Spleen (tissue), 11 donors: Measurements from ENCODE around the gene PCNX1. TPM values are rescaled to one million over a fixed set of nuclear protein-coding genes. Genes with fewer than 3 reads are reported as not detected.

Source experiments
- DNase-seq: peaks from one replicate; pipeline ENCODE4 v3.0.0-alpha.2; 2020
- H3K27ac ChIP-seq, 8 donors: fragments of 200-600 bp; sonication (generic) in 7 of 8; 1 replicate in 4 of 8; 2 replicates in 4 of 8; pipeline versions ENCODE4 v1.5.0 to v1.8.0; 2016 to 2021; ENCODE audit warnings: inconsistent platforms in 4 of 8, mild to moderate bottlenecking in 4 of 8, moderate library complexity in 1 of 8
- H3K27me3 ChIP-seq, 7 donors: fragments of 200-600 bp; sonication (generic) in 6 of 7; replicated peaks in 1 of 7; 1 replicate in 4 of 7; 2 replicates in 3 of 7; pipeline versions ENCODE4 v1.5.0 to v1.8.0; 2016 to 2021; ENCODE audit warnings: inconsistent platforms in 3 of 7, mild to moderate bottlenecking in 1 of 7
- H3K36me3 ChIP-seq, 6 donors: fragments of 200-600 bp; sonication (generic) in 5 of 6; 1 replicate in 4 of 6; 2 replicates in 2 of 6; pipeline versions ENCODE4 v1.5.0 to v1.8.0; 2016 to 2021; ENCODE audit warnings: inconsistent platforms in 2 of 6
- H3K4me1 ChIP-seq, 6 donors: fragments of 200-600 bp; sonication (generic) in 5 of 6; 1 replicate in 3 of 6; 2 replicates in 3 of 6; pipeline versions ENCODE4 v1.5.0 to v1.8.0; 2016 to 2021; ENCODE audit warnings: inconsistent platforms in 3 of 6
- H3K4me3 ChIP-seq, 8 donors: fragments of 200-600 bp; sonication (generic) in 7 of 8; 1 replicate in 4 of 8; 2 replicates in 4 of 8; pipeline versions ENCODE4 v1.5.0 to v1.8.0; 2016 to 2021; ENCODE audit warnings: inconsistent platforms in 4 of 8, mild to moderate bottlenecking in 4 of 8, moderate library complexity in 2 of 8
- H3K9me3 ChIP-seq, 8 donors: fragments of 200-600 bp; sonication (generic) in 7 of 8; 1 replicate in 4 of 8; 2 replicates in 4 of 8; pipeline versions ENCODE4 v1.5.0 to v1.8.0; 2016 to 2021; ENCODE audit warnings: inconsistent platforms in 4 of 8
- CTCF ChIP-seq, 11 experiments: fragments of 200-600 bp in 7 of 11; fragments of 450-650 bp in 4 of 11; sonication (generic) in 4 of 11; IDR thresholded peaks in 8 of 11; conservative IDR thresholded peaks in 3 of 11; 1 replicate in 7 of 11; 2 replicates in 4 of 11; pipeline versions ENCODE4 v1.4.0 to v1.8.0; 2016 to 2021; ENCODE audit warnings: antibody characterized with exemption in 11 of 11, inconsistent platforms in 4 of 11, mild to moderate bottlenecking in 1 of 11
- POLR2A ChIP-seq, 3 donors: fragments of 450-650 bp; IDR thresholded peaks; one replicate each; pipeline ENCODE4 v1.5.1; 2017; ENCODE audit warnings: antibody characterized with exemption in 3 of 3, mild to moderate bottlenecking in 1 of 3
- POLR2AphosphoS5 ChIP-seq, 3 donors: sonication (generic); formaldehyde crosslinking; IDR thresholded peaks; one replicate each; pipeline ENCODE4 v1.5.1; 2017; ENCODE audit warnings: antibody characterized with exemption in 3 of 3
- WGBS, 5 donors: extraction: QIAGEN DNeasy Blood & Tissue Kit in 3 of 5; methylation state at CpG; one replicate each; pipeline versions ENCODE4 v1.1.5 to v1.1.7; 2013 to 2018; 5-methylcytosine and 5-hydroxymethylcytosine counted together
- intact Hi-C: fragments of 100-400 bp; cut with DNase I; formaldehyde crosslinking; loops from one replicate; pipeline ENCODE4 v1.15.0; 2023; ENCODE audit warnings: low total_unique reads
- polyA plus RNA-seq, 3 donors: library from polyadenylated mRNA; stranded (reverse); fragments of 200-250 nt; gene quantifications; one replicate each; pipeline ENCODE4 v1.2.1, GENCODE V29; 2013
- total RNA-seq, 7 donors: library from RNA; depleted of rRNA in 3 of 7; stranded (reverse); fragments of >200 nt in 3 of 7; fragmentation: NEBNext Ultra II Directional in 4 of 7; extraction: Animal tissue kit (Norgen Biotek cat#: 25700) in 4 of 7; gene quantifications; one replicate each; pipeline versions ENCODE4 v1.1.0 to v1.2.1, GENCODE V29; 2016 to 2021
- donor health status: healthy with polysubstance abuse.
- donor health status: DM: no; HTN: no; CAD: no; lungs with moderate emphysema.
- donor health status: DM: no; HTN: no; CAD: no.
- donor health status: Bipolar disorder and iron deficiency.
- donor health status: healthy.
- donor health status: DM: no; HTN: no; CAD: no.
- donor health status: DM: yes; HTN: yes; CAD: no.

PCNX1 gene
- total and polyA plus RNA-seq, 10 donors: 4.0 to 149 (median 100) TPM

- no peak for TF ChIP-seq POLR2AphosphoS5 (IDR thresholded peaks at IDR 0.05)
- no peak for TF ChIP-seq POLR2A (IDR thresholded peaks at IDR 0.05)
- no peak for TF ChIP-seq CTCF (IDR thresholded peaks at IDR 0.05 in 8 of 11, conservative IDR thresholded peaks at IDR 0.05 in 3 of 11)
- H3K4me3 ChIP-seq: no peak overlapping the region
- intact Hi-C loops: no loop called here
- no peaks in the 10 kb centered on the region for H3K9me3 ChIP-seq
- H3K27ac ChIP-seq: no peak overlapping the region
- peaks cover 4 to 100% (median 67%) of the 10 kb centered on the region in 6 donors for H3K36me3 ChIP-seq
- DNase-seq: no peak
- no peaks in the 10 kb centered on the region for H3K4me1 ChIP-seq
- no peaks in the 10 kb centered on the region for H3K27me3 ChIP-seq
Observed at GRCh38 chr14:71089971-71090370, 182.7 kb downstream of the PCNX1 start.

- Histone ChIP-seq H3K4me3 (no peak overlapping the region), H3K36me3 (peaks cover 4 to 73% (median 41%) of the 10 kb centered on the region in 6 donors), H3K27me3 (no peaks in the 10 kb centered on the region), H3K4me1 (no peaks in the 10 kb centered on the region), H3K9me3 (peaks cover 0 to 10% (median 7%) of the 10 kb centered on the region in 8 donors), H3K27ac (no peak overlapping the region)
- DNase-seq: no peak
- intact Hi-C loops: no loop called here
- 79 to 90% (median 87%) methylated on average over 5 of the region's 5 CpGs for WGBS, 5 donors
- TF ChIP-seq CTCF (IDR thresholded peaks at IDR 0.05 in 8 of 11, conservative IDR thresholded peaks at IDR 0.05 in 3 of 11) (no peak), POLR2A (IDR thresholded peaks at IDR 0.05) (no peak), POLR2AphosphoS5 (IDR thresholded peaks at IDR 0.05) (no peak)
Observed at GRCh38 chr14:71094722-71095121, 187.5 kb downstream of the PCNX1 start.

GRCh38 chr14:71096947-71097346, 189.7 kb downstream of the PCNX1 start:
- Histone ChIP-seq H3K27ac (no peak overlapping the region), H3K4me1 (no peaks in the 10 kb centered on the region), H3K27me3 (no peaks in the 10 kb centered on the region), H3K36me3 (peaks cover 2 to 69% (median 32%) of the 10 kb centered on the region in 6 donors), H3K9me3 (peaks cover 0 to 10% (median 7%) of the 10 kb centered on the region in 8 donors), H3K4me3 (no peak overlapping the region)
- no peak for DNase-seq
- TF ChIP-seq POLR2AphosphoS5 (IDR thresholded peaks at IDR 0.05): no peak
- no peak for TF ChIP-seq POLR2A (IDR thresholded peaks at IDR 0.05)
- no peak for TF ChIP-seq CTCF (IDR thresholded peaks at IDR 0.05 in 8 of 11, conservative IDR thresholded peaks at IDR 0.05 in 3 of 11)
- intact Hi-C loops: no loop called here
- WGBS, 5 donors: 87 to 99% (median 95%) methylated on average over 5 of the region's 5 CpGs

GRCh38 chr14:71103662-71104484, 196.6 kb downstream of the PCNX1 start:
- no peaks in the 10 kb centered on the region for H3K9me3 ChIP-seq
- peaks cover 0 to 13% (median 2%) of the 10 kb centered on the region in 6 donors for H3K4me1 ChIP-seq
- H3K27me3 ChIP-seq: no peaks in the 10 kb centered on the region
- TF ChIP-seq POLR2A (IDR thresholded peaks at IDR 0.05) (no peak), CTCF (IDR thresholded peaks at IDR 0.05 in 8 of 11, conservative IDR thresholded peaks at IDR 0.05 in 3 of 11) (peak; percentile 29 to 79 (median 72))
- intact Hi-C loops: no loop called here
- WGBS, 5 donors: 64 to 69% (median 64%) methylated on average over 3 of the region's 3 CpGs
- peaks cover 0 to 88% (median 57%) of the 10 kb centered on the region in 6 donors for H3K36me3 ChIP-seq
- H3K4me3 ChIP-seq: no peak overlapping the region
- DNase-seq: no peak
- no peak overlapping the region for H3K27ac ChIP-seq
